ENCODE results near the gene PLIN4.

PLIN4 gene

DNA sequence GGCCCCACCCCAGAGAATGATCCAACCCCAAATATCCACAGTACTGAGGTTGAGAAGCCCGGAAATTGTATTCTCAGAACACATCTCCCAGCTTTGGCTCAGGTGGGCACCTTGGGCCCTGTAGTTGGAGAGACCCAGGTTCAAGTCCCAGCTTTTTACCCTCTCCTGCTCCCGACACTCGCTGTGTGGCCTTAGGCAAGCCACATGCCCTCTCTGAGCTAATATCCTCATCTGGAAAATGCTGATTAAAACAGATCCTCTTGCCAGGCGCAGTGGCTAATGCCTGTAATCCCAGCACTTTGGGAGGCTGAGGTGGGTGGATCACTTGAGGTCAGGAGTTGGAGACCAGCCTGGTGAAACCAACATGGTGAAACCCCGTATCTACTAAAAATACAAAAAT, 2.6 kb downstream of the PLIN4 start:
- no peak for TF ChIP-seq CTCF (IDR thresholded peaks at IDR 0.05; ENCODE audit: low read depth, low read length)
- DNase-seq (ENCODE audit: extremely low read depth, low read depth), result no peak

- TF ChIP-seq CTCF (IDR thresholded peaks at IDR 0.05; ENCODE audit: low read depth, low read length), result no peak
- DNase-seq (ENCODE audit: extremely low read depth, low read depth), result no peak
These were observed 5.0 kb downstream of the PLIN4 start for GRCh38 chr19:4513248-4513647.

DNA sequence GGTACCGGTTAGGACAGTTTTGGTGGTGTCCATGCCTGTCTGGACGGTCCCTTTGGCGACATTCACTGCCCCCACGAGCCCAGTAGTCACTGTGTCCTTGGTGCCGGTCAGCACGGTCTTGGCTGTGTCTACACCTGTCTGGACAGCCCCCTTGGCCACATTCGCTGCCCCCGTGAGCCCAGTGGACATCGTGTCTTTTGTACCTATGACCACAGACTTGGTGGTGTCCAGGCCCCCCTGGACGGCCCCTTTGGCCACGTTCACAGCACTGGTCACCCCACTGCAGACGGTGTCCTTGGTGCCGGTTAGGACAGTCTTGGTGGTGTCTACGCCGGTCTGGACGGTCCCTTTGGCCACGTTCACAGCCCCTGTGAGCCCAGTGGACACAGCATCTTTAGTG, 6.2 kb downstream of the PLIN4 start:
- no peak for TF ChIP-seq CTCF (IDR thresholded peaks at IDR 0.05; ENCODE audit: low read depth, low read length)
- DNase-seq (ENCODE audit: extremely low read depth, low read depth), result no peak

GRCh38 chr19:4511300-4512054, 6.8 kb downstream of the PLIN4 start:
- DNase-seq (ENCODE audit: extremely low read depth, low read depth), result no peak
- TF ChIP-seq CTCF (IDR thresholded peaks at IDR 0.05; ENCODE audit: low read depth, low read length), result no peak

GRCh38 chr19:4510435-4511255, 7.6 kb downstream of the PLIN4 start:
- TF ChIP-seq CTCF (IDR thresholded peaks at IDR 0.05; ENCODE audit: low read depth, low read length), result no peak
- no peak for DNase-seq (ENCODE audit: extremely low read depth, low read depth)

- no peak for TF ChIP-seq CTCF (IDR thresholded peaks at IDR 0.05; ENCODE audit: low read depth, low read length)
- no peak for DNase-seq (ENCODE audit: extremely low read depth, low read depth)
These were observed 9.6 kb downstream of the PLIN4 start for GRCh38 chr19:4508698-4509097.

GRCh38 chr19:4507804-4508203, 10.5 kb downstream of the PLIN4 start:
- DNase-seq (ENCODE audit: extremely low read depth, low read depth), result no peak
- no peak for TF ChIP-seq CTCF (IDR thresholded peaks at IDR 0.05; ENCODE audit: low read depth, low read length)
